IMR-90 (cell line): ENCODE measurements around the gene MBOAT2.

Source experiments
- CHD1 ChIP-seq: IDR thresholded peaks from 2 replicates; pipeline ENCODE4 v1.6.1; 2012; ENCODE audit warnings: low read depth, low read length, improper control_type of control experiment
- MAZ ChIP-seq: IDR thresholded peaks from 2 replicates; pipeline ENCODE4 v1.6.1; 2012; ENCODE audit warnings: low read depth, mild to moderate bottlenecking, low read length, improper control_type of control experiment, moderate library complexity, borderline replicate concordance
- MXI1 ChIP-seq: IDR thresholded peaks from 2 replicates; pipeline ENCODE4 v1.6.1; 2012; ENCODE audit warnings: low read depth, mild to moderate bottlenecking, low read length, moderate library complexity, borderline replicate concordance
- POLR2A ChIP-seq: IDR thresholded peaks from 2 replicates; pipeline ENCODE4 v1.6.1; 2012; ENCODE audit warnings: mild to moderate bottlenecking, low read depth, low read length
- RFX5 ChIP-seq: IDR thresholded peaks from 2 replicates; pipeline ENCODE4 v1.8.0; 2012; ENCODE audit warnings: low read depth, mild to moderate bottlenecking, low read length, moderate library complexity
- TF ChIP-seq, protein P1 (sequence below): conservative IDR thresholded peaks from 2 replicates; pipeline ENCODE4 v1.5.1; 2012; ENCODE audit warnings: mild to moderate bottlenecking, low read depth, low read length, improper control_type of control experiment
- TF ChIP-seq, protein P2 (sequence below): fragments of 150-350 bp; IDR thresholded peaks from 2 replicates; pipeline ENCODE4 v1.6.1; 2016; ENCODE audit warnings: low read depth, mild to moderate bottlenecking, low read length, moderate library complexity, borderline replicate concordance

DNA sequence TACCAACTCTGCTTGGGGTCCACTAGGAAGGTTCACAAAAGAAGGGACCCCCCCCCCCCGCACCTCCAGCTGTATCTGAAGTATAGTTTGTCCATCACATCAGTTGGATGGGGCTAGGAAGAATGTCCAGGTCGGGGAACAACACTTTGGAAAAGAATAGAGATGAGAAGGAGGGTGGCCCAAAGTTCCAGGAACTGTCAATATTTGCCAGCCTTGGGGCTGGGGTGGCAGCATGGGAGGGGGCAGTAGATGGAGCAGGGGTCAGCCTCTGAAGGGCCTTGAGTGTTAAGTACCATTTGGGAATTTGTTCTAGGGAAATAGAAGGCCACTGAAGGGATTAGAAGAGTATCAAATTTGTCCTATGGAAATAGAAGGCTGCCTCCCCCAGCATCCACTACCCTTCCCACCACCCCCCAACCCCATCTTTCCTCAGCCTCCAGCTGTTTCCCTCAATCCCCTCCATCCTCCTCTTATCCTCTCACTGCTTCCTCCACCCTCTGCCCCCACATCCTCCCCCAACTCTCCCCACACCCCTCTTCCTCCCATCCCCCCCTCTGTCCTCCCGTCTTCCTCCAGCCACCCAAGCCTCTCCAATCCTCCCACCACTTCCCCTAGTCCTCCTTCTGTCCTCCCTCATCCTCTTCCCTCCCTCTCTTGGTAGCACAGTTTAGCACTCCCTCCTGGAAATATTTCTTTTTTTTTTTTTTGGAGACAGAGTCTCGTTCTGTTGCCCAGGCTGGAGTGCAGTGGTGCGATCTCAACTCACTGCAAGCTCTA, 164.1 kb downstream of the MBOAT2 start:
- TF ChIP-seq, protein P1, sequence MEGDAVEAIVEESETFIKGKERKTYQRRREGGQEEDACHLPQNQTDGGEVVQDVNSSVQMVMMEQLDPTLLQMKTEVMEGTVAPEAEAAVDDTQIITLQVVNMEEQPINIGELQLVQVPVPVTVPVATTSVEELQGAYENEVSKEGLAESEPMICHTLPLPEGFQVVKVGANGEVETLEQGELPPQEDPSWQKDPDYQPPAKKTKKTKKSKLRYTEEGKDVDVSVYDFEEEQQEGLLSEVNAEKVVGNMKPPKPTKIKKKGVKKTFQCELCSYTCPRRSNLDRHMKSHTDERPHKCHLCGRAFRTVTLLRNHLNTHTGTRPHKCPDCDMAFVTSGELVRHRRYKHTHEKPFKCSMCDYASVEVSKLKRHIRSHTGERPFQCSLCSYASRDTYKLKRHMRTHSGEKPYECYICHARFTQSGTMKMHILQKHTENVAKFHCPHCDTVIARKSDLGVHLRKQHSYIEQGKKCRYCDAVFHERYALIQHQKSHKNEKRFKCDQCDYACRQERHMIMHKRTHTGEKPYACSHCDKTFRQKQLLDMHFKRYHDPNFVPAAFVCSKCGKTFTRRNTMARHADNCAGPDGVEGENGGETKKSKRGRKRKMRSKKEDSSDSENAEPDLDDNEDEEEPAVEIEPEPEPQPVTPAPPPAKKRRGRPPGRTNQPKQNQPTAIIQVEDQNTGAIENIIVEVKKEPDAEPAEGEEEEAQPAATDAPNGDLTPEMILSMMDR: no peak
- TF ChIP-seq, protein P2, sequence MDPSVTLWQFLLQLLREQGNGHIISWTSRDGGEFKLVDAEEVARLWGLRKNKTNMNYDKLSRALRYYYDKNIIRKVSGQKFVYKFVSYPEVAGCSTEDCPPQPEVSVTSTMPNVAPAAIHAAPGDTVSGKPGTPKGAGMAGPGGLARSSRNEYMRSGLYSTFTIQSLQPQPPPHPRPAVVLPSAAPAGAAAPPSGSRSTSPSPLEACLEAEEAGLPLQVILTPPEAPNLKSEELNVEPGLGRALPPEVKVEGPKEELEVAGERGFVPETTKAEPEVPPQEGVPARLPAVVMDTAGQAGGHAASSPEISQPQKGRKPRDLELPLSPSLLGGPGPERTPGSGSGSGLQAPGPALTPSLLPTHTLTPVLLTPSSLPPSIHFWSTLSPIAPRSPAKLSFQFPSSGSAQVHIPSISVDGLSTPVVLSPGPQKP: no peak
- TF ChIP-seq RFX5: no peak
- no peak for TF ChIP-seq POLR2A
- no peak for TF ChIP-seq MAZ
- TF ChIP-seq CHD1: no peak
- no peak for TF ChIP-seq MXI1
